Measurements from ENCODE around the gene C22orf31. TPM values are rescaled to one million over a fixed set of nuclear protein-coding genes. Genes with fewer than 3 reads are reported as not detected.

The C22orf31 gene
- total and polyA plus RNA-seq, 4 experiments from 2014 or later, result not detected

GRCh38 chr22:29012952-29013351, 48.7 kb downstream of the C22orf31 start:
- Histone ChIP-seq H3K27ac (ENCODE audit: low read depth, low read length) (no peak overlapping the region), H3K27me3 (ENCODE audit: insufficient read depth, low read length) (no peaks in the 10 kb centered on the region), H3K4me3 (ENCODE audit: low read length in 2 of 2) (no peak overlapping the region), H3K36me3 (ENCODE audit: insufficient read depth, low read length) (no peaks in the 10 kb centered on the region), H3K4me1 (ENCODE audit: insufficient read depth, low read length) (no peaks in the 10 kb centered on the region), H3K9me3 (ENCODE audit: control insufficient read depth in 1 of 2, low read length in 2 of 2) (no peaks in the 10 kb centered on the region)
- Mint-ChIP-seq H3K27me3 (peaks cover 0 to 2% of the 10 kb centered on the region in 2 donors), H3K36me3 (no peaks in the 10 kb centered on the region), H3K4me3 (no peak overlapping the region), H3K27ac (no peak overlapping the region), H3K4me1 (peaks cover 4 to 9% (median 6%) of the 10 kb centered on the region in 4 donors), H3K9me3 (peaks cover 0 to under 1% (median 0%) of the 10 kb centered on the region in 8 donors)
- ChIA-PET POLR2A (ENCODE audit: partially characterized antibody) (no interaction called here), CTCF (ENCODE audit: partially characterized antibody) (interaction anchor here (0.9 to 1.1 kb wide), 3 partner anchors 28 to 181 kb away, joined by 3 read pairs; no protein-coding TSS in a partner anchor)
- intact Hi-C loops (cut with micrococcal nuclease), result no loop called here
- no peak for DNase-seq

GRCh38 chr22:29012101-29012433, 49.6 kb downstream of the C22orf31 start:
- H3K4me1 ChIP-seq (ENCODE audit: insufficient read depth, low read length), result no peaks in the 10 kb centered on the region
- POLR2A ChIA-PET (ENCODE audit: partially characterized antibody), result no interaction called here
- Mint-ChIP-seq H3K36me3 (no peaks in the 10 kb centered on the region), H3K27ac (no peak overlapping the region), H3K4me1 (peaks cover 4 to 9% (median 6%) of the 10 kb centered on the region in 4 donors), H3K27me3 (peaks cover 0 to 2% of the 10 kb centered on the region in 2 donors), H3K4me3 (no peak overlapping the region), H3K9me3 (no peaks in the 10 kb centered on the region)
- CTCF ChIA-PET (ENCODE audit: partially characterized antibody), result no interaction called here
- H3K27ac ChIP-seq (ENCODE audit: low read depth, low read length), result no peak overlapping the region
- no peaks in the 10 kb centered on the region for H3K36me3 ChIP-seq (ENCODE audit: insufficient read depth, low read length)
- no peak overlapping the region for H3K4me3 ChIP-seq (ENCODE audit: low read length in 2 of 2)
- H3K9me3 ChIP-seq (ENCODE audit: control insufficient read depth in 1 of 2, low read length in 2 of 2), result no peaks in the 10 kb centered on the region
- intact Hi-C loops (cut with micrococcal nuclease), result no loop called here
- DNase-seq, result no peak
- H3K27me3 ChIP-seq (ENCODE audit: insufficient read depth, low read length), result no peaks in the 10 kb centered on the region

- ChIA-PET CTCF (ENCODE audit: partially characterized antibody) (no interaction called here), POLR2A (ENCODE audit: partially characterized antibody) (no interaction called here)
- no peaks in the 10 kb centered on the region for H3K36me3 ChIP-seq (ENCODE audit: insufficient read depth, low read length)
- Mint-ChIP-seq H3K36me3 (no peaks in the 10 kb centered on the region), H3K27ac (no peak overlapping the region), H3K27me3 (peaks cover 0 to 2% of the 10 kb centered on the region in 2 donors), H3K4me1 (peaks cover 4 to 8% (median 6%) of the 10 kb centered on the region in 4 donors), H3K4me3 (no peak overlapping the region), H3K9me3 (no peaks in the 10 kb centered on the region)
- DNase-seq, result no peak
- no peaks in the 10 kb centered on the region for H3K4me1 ChIP-seq (ENCODE audit: insufficient read depth, low read length)
- no peak overlapping the region for H3K4me3 ChIP-seq (ENCODE audit: low read length in 2 of 2)
- no peaks in the 10 kb centered on the region for H3K9me3 ChIP-seq (ENCODE audit: control insufficient read depth in 1 of 2, low read length in 2 of 2)
- H3K27me3 ChIP-seq (ENCODE audit: insufficient read depth, low read length), result no peaks in the 10 kb centered on the region
- no peak overlapping the region for H3K27ac ChIP-seq (ENCODE audit: low read depth, low read length)
- intact Hi-C loops (cut with micrococcal nuclease), result no loop called here
Observed at GRCh38 chr22:29011240-29012100, 50.2 kb downstream of the C22orf31 start.

GRCh38 chr22:29009148-29009547, 52.5 kb downstream of the C22orf31 start:
- no peaks in the 10 kb centered on the region for H3K9me3 Mint-ChIP-seq
- no peak for DNase-seq
- Histone ChIP-seq H3K4me3 (ENCODE audit: low read length in 2 of 2) (no peak overlapping the region), H3K27me3 (ENCODE audit: insufficient read depth, low read length) (no peaks in the 10 kb centered on the region), H3K27ac (ENCODE audit: low read depth, low read length) (no peak overlapping the region), H3K4me1 (ENCODE audit: insufficient read depth, low read length) (no peaks in the 10 kb centered on the region), H3K9me3 (ENCODE audit: control insufficient read depth in 1 of 2, low read length in 2 of 2) (no peaks in the 10 kb centered on the region), H3K36me3 (ENCODE audit: insufficient read depth, low read length) (no peaks in the 10 kb centered on the region)
- peaks cover 0 to 1% of the 10 kb centered on the region in 2 donors for H3K27me3 Mint-ChIP-seq
- no peak overlapping the region for H3K4me3 Mint-ChIP-seq
- intact Hi-C loops (cut with micrococcal nuclease), result no loop called here
- H3K4me1 Mint-ChIP-seq, result no peaks in the 10 kb centered on the region
- POLR2A ChIA-PET (ENCODE audit: partially characterized antibody), result no interaction called here
- CTCF ChIA-PET (ENCODE audit: partially characterized antibody), result no interaction called here
- H3K36me3 Mint-ChIP-seq, result no peaks in the 10 kb centered on the region
- no peak overlapping the region for H3K27ac Mint-ChIP-seq

Other genes starting within 250 kb of the C22orf31 start
- under 1 TPM; 0.70 to 0.89 TPM for gene ZNRF3, start 178.3 kb downstream of the C22orf31 start, total RNA-seq
- under 1 TPM in 1 of 2 donors, not detected in 1; 0.11 TPM for gene ZNRF3, start 178.3 kb downstream of the C22orf31 start, polyA plus RNA-seq
- not detected for gene KREMEN1, start 11.2 kb upstream of the C22orf31 start, total RNA-seq
- not detected for gene KREMEN1, start 11.2 kb upstream of the C22orf31 start, polyA plus RNA-seq
- gene EMID1, start 144.1 kb upstream of the C22orf31 start, total RNA-seq, result not detected
- gene EMID1, start 144.1 kb upstream of the C22orf31 start, polyA plus RNA-seq, result under 1 TPM in 1 of 2 donors, not detected in 1; 0.11 TPM
- gene RHBDD3, start 206.2 kb upstream of the C22orf31 start, total RNA-seq, result 10 to 100 TPM; 14.2 to 16.1 TPM
- 1 to 10 TPM; 7.8 to 8.0 TPM for gene RHBDD3, start 206.2 kb upstream of the C22orf31 start, polyA plus RNA-seq
- 100 to 1,000 TPM; 247 to 250 TPM for gene EWSR1, start 206.4 kb upstream of the C22orf31 start, total RNA-seq
- 100 to 1,000 TPM; 192 to 210 TPM for gene EWSR1, start 206.4 kb upstream of the C22orf31 start, polyA plus RNA-seq
- 1 to 10 TPM in 1 of 2 experiments, under 1 TPM in 1; 0.47 to 1.2 TPM for gene GAS2L1, start 244.8 kb upstream of the C22orf31 start, total RNA-seq
- under 1 TPM; 0.81 to 0.88 TPM for gene GAS2L1, start 244.8 kb upstream of the C22orf31 start, polyA plus RNA-seq

All from CD4-positive, alpha-beta memory T cell (primary cell).